ENCODE data around the gene CMTM1. TPM values are rescaled to one million over a fixed set of nuclear protein-coding genes. Genes with fewer than 3 reads are reported as not detected.

Gene CMTM1
- 10 to 100 TPM in 4 of 7 donors, 1 to 10 TPM in 3; 1.4 to 19.0 (median 10.7) TPM for total RNA-seq
- polyA plus RNA-seq: 1 to 10 TPM in 1 of 3 donors, under 1 TPM in 2; 0.15 to 1.3 (median 0.33) TPM
- long read RNA-seq, donor 1: 0 reads
- long read RNA-seq, donor 2: 0 reads

GRCh38 chr16:66566051-66566901 lies at the start of gene CMTM1:
Gene CMTM1, plus strand, starts transcription at chr16:66566439. Its CDS starts 75 bp downstream, at chr16:66566514.
- Histone ChIP-seq H3K27ac (no peak within 1 kb of the TSS), H3K9me3 (no peaks in the 10 kb centered on the region), H3K4me1 (peaks cover 5 to 59% (median 20%) of the 10 kb centered on the region in 6 donors), H3K4me3 (no peak within 1 kb of the TSS), H3K27me3 (replicated peaks in 1 of 7) (no peaks in the 10 kb centered on the region), H3K36me3 (peaks cover 0 to 79% (median 37%) of the 10 kb centered on the region in 6 donors)
- 94 to 99% (median 97%) methylated on average over 46 to 54 of the region's 54 CpGs for WGBS, 5 donors
- peak in 1 of 3 donors; percentile 46 for TF ChIP-seq POLR2AphosphoS5 (IDR thresholded peaks at IDR 0.05)
- TF ChIP-seq CTCF (IDR thresholded peaks at IDR 0.05 in 8 of 11, conservative IDR thresholded peaks at IDR 0.05 in 3 of 11): no peak
- TF ChIP-seq POLR2A (IDR thresholded peaks at IDR 0.05): no peak
- no peak for DNase-seq
- intact Hi-C loops (cut with DNase I; ENCODE audit: low total_unique reads): no loop called here

GRCh38 chr16:66516509-66516807 lies 49.8 kb upstream of the CMTM1 start:
- Histone ChIP-seq H3K9me3 (no peaks in the 10 kb centered on the region), H3K4me1 (peaks cover 74 to 98% (median 86%) of the 10 kb centered on the region in 6 donors), H3K27me3 (replicated peaks in 1 of 7) (no peaks in the 10 kb centered on the region), H3K4me3 (peak overlapping the region in 3 of 8 donors; percentile 12 to 64 (median 29)), H3K27ac (peak overlapping the region; percentile 67 to 99 (median 96)), H3K36me3 (peaks cover 0 to 14% (median 0%) of the 10 kb centered on the region in 6 donors)
- no peak for DNase-seq
- intact Hi-C loops (cut with DNase I; ENCODE audit: low total_unique reads): no loop called here
- TF ChIP-seq POLR2AphosphoS5 (IDR thresholded peaks at IDR 0.05) (no peak), POLR2A (IDR thresholded peaks at IDR 0.05) (no peak), CTCF (IDR thresholded peaks at IDR 0.05 in 8 of 11, conservative IDR thresholded peaks at IDR 0.05 in 3 of 11) (no peak)
- 6 to 16% (median 9%) methylated on average over 8 of the region's 8 CpGs for WGBS, 5 donors

- DNase-seq: peak; percentile 98
- 3 to 10% (median 7%) methylated on average over 12 to 15 of the region's 15 CpGs for WGBS, 5 donors
- peak overlapping the region; percentile 84 to 99 (median 96) for H3K27ac ChIP-seq
- intact Hi-C loops (cut with DNase I; ENCODE audit: low total_unique reads): no loop called here
- H3K9me3 ChIP-seq: no peaks in the 10 kb centered on the region
- H3K36me3 ChIP-seq: peaks cover 0 to 9% (median 0%) of the 10 kb centered on the region in 6 donors
- no peaks in the 10 kb centered on the region for H3K27me3 ChIP-seq (replicated peaks in 1 of 7)
- peak overlapping the region in 5 of 8 donors; percentile 20 to 64 (median 23) for H3K4me3 ChIP-seq
- H3K4me1 ChIP-seq: peaks cover 74 to 98% (median 86%) of the 10 kb centered on the region in 6 donors
- TF ChIP-seq CTCF (IDR thresholded peaks at IDR 0.05 in 8 of 11, conservative IDR thresholded peaks at IDR 0.05 in 3 of 11) (peak in 3 of 11 experiments; percentile 9 to 28 (median 11)), POLR2AphosphoS5 (IDR thresholded peaks at IDR 0.05) (peak; percentile 80 to 97 (median 90)), POLR2A (IDR thresholded peaks at IDR 0.05) (peak in 1 of 3 donors; percentile 41)
These were observed 49.2 kb upstream of the CMTM1 start for GRCh38 chr16:66516808-66517585.

Measured in spleen (tissue), 13 donors.